Epithelial cell of proximal tubule (primary cell): Measurements from ENCODE around the gene KLF4. TPM values are rescaled to one million over a fixed set of nuclear protein-coding genes. Genes with fewer than 3 reads are reported as not detected.

Experiments
- DNase-seq: peaks from one replicate; pipeline ENCODE4 v3.0.0-alpha.2; 2011; ENCODE audit warnings: low read depth
- H3K4me3 ChIP-seq: 2 replicates; pipeline ENCODE4 v1.5.1; 2011; ENCODE audit warnings: low read depth, mild to moderate bottlenecking, low read length
- CTCF ChIP-seq: conservative IDR thresholded peaks from 2 replicates; pipeline ENCODE4 v1.5.1; 2012; ENCODE audit warnings: low read depth, mild to moderate bottlenecking, low read length
- total RNA-seq: library from RNA; depleted of rRNA; stranded (reverse); fragments of >200 nt; gene quantifications from 2 replicates; pipeline ENCODE4 v1.2.3, GENCODE V29; 2015

The KLF4 gene
- total RNA-seq, 1 donor from 2014 or later = 7.4 TPM

DNA sequence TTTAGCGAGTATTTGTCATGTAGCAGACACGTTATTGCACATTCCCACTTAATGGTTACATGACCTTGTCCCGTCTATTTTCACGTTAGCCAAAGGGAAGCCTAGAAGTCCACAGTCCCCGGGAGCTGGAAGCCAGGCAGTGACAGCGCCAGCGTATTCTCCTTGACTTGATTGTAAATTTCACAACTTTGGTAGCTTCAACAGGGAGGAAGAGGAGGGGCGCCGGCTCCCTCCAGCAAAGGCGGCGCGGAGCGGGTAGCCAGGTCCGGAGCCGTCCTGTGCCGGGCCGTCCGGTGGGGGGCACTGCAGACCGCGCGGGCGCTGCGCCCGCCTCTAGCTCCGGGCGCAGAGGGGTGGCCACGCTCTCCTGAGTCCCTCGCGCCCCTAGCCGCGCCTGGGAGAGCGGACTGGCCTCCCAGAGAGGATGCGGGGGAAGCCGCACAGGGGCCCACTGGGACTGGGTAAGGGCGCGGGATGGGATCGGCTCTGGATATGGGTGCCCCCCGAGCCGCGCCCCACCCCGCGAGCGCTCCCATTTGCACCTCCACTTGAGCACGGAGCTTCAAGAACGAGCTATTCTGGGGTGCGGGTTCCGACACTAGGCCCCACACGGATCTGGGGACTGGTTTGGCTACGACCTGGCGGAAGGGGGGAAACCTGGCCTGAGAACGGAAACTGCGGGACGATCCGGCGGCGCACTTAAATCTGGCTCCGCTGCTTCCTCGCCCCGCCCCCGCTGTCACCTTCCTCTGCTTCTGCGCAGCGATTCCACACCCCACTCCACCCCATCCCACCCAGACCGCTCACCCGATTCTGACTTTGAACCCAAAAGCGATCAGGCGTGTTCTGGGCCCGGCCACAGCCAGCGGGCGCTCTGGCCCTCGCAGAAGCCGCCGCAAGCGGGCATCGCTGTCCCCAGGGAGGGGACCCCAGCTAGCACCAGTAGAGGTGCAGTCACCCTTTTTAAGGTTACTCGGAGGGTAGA is 23.8 kb downstream of the KLF4 start:
- no peak for DNase-seq
- peak; percentile 68 for TF ChIP-seq CTCF
- peak overlapping the region; percentile 76 for H3K4me3 ChIP-seq

- H3K4me3 ChIP-seq = no peak overlapping the region
- TF ChIP-seq CTCF = no peak
- DNase-seq = no peak
Measured at GRCh38 chr9:107464516-107464915, 25.1 kb downstream of the KLF4 start.

DNA sequence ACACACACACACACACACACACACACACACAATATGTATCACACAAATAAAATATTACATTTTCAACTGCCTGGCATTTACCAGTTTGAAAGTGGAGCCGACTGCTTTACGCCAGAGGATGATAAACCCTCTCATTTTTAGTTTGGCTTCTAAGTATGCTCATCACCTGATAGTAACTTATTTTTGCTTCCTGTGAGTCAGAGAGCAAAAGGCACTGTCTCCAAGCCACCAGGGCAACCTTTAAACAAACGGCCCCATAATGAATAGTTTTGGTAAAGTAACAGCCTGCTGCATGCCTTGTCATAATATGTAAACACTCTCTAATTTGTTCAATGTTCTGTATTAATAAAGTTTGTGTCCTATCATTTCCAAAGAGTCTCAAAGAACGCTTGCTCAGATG is 26.9 kb downstream of the KLF4 start:
- no peak for TF ChIP-seq CTCF
- DNase-seq = no peak
- no peak overlapping the region for H3K4me3 ChIP-seq

- H3K4me3 ChIP-seq = no peak overlapping the region
- DNase-seq = no peak
- no peak for TF ChIP-seq CTCF
Measured at GRCh38 chr9:107460153-107461023, 29.2 kb downstream of the KLF4 start.

- DNase-seq = no peak
- TF ChIP-seq CTCF = no peak
- no peak overlapping the region for H3K4me3 ChIP-seq
Measured at GRCh38 chr9:107455425-107456135, 34.0 kb downstream of the KLF4 start.

GRCh38 chr9:107453479-107453878 is 36.1 kb downstream of the KLF4 start:
- DNase-seq = no peak
- no peak for TF ChIP-seq CTCF
- H3K4me3 ChIP-seq = no peak overlapping the region
